Neutrophil (primary cell): ENCODE measurements around the gene LYPLA2.
A peak's percentile ranks its signal among the peaks of the same experiment; 100 is the strongest.

Experiments
- H3K27ac ChIP-seq: fragments of 200-600 bp; sonication (generic); 2 replicates; pipeline ENCODE4 v1.5.1; 2016; ENCODE audit warnings: mild to moderate bottlenecking, moderate library complexity
- H3K27me3 ChIP-seq: fragments of 200-600 bp; sonication (generic); 2 replicates; pipeline ENCODE4 v1.6.0; 2016; ENCODE audit warnings: mild to moderate bottlenecking
- H3K36me3 ChIP-seq: fragments of 200-600 bp; sonication (generic); 2 replicates; pipeline ENCODE4 v1.5.1; 2017
- H3K4me1 ChIP-seq, 2 experiments: fragments of 200-600 bp in 1 of 2; sonication (generic) in 1 of 2; 1 replicate in 1 of 2; 2 replicates in 1 of 2; pipeline versions ENCODE4 v1.5.1 to v1.6.1; 2013 to 2016; ENCODE audit warnings: low read depth in 1 of 2, low read length in 1 of 2, mild to moderate bottlenecking in 1 of 2, moderate library complexity in 1 of 2; ENCODE audit not compliant: control insufficient read depth in 1 of 2, insufficient read depth in 1 of 2
- H3K4me3 ChIP-seq, 2 experiments: fragments of 200-600 bp in 1 of 2; sonication (generic) in 1 of 2; 1 replicate in 1 of 2; 2 replicates in 1 of 2; pipeline ENCODE4 v1.5.1; 2013 to 2016; ENCODE audit warnings: low read depth in 1 of 2, low read length in 1 of 2, mild to moderate bottlenecking in 1 of 2, moderate library complexity in 1 of 2
- H3K9me3 ChIP-seq: fragments of 200-600 bp; sonication (generic); 2 replicates; pipeline ENCODE4 v1.5.1; 2016
- CTCF ChIP-seq: fragments of 200-600 bp; sonication (generic); IDR thresholded peaks from 2 replicates; pipeline ENCODE4 v1.5.1; 2016; ENCODE audit warnings: antibody characterized with exemption

LYPLA2 gene

GRCh38 chr1:23784846-23785245, 6.1 kb upstream of the LYPLA2 start:
- Histone ChIP-seq H3K4me1 (peaks cover 5 to 6% of the 10 kb centered on the region in 2 experiments), H3K27me3 (no peaks in the 10 kb centered on the region), H3K36me3 (peaks cover 47% of the 10 kb centered on the region), H3K27ac (no peak overlapping the region), H3K9me3 (no peaks in the 10 kb centered on the region), H3K4me3 (no peak overlapping the region)
- no peak for TF ChIP-seq CTCF

GRCh38 chr1:23787701-23788100, 3.2 kb upstream of the LYPLA2 start:
- H3K27ac ChIP-seq: no peak overlapping the region
- no peaks in the 10 kb centered on the region for H3K9me3 ChIP-seq
- H3K4me3 ChIP-seq: no peak overlapping the region
- no peak for TF ChIP-seq CTCF
- no peaks in the 10 kb centered on the region for H3K27me3 ChIP-seq
- peaks cover 20 to 23% of the 10 kb centered on the region in 2 experiments for H3K4me1 ChIP-seq
- peaks cover 43% of the 10 kb centered on the region for H3K36me3 ChIP-seq

- Histone ChIP-seq H3K27ac (peak overlapping the region; percentile 20), H3K4me3 (no peak overlapping the region), H3K9me3 (no peaks in the 10 kb centered on the region), H3K27me3 (no peaks in the 10 kb centered on the region), H3K36me3 (peaks cover 45% of the 10 kb centered on the region), H3K4me1 (peaks cover 20 to 24% of the 10 kb centered on the region in 2 experiments)
- no peak for TF ChIP-seq CTCF
Measured at GRCh38 chr1:23788695-23789094, 2.2 kb upstream of the LYPLA2 start.

DNA sequence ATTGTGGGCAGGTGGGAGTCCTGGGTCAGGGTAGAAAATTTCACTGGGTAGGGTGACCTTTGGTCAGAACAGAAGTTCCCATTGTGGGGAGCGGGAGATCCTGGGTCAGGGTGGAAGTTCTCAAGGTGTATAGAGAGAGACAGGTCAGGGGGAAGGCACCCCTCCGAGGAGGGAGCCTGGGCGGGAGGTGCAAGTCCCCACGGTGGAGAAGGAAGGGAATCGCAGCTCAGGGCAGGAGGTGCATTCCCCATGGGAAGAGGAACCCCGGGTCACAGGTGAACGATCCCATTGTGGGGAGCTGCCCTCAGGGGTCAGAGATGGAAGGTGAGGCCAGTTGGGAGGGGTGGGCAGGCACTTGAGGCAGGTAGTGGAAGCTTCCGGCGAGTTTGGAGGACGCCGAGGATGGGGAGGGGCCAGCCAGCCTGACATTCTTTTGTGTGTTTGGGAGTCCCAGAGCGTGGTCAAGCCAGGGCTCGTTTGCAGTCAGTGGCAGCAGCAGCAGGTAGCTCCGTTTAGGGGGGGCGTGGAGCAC, 637 bp downstream of the LYPLA2 start:
- no peak for TF ChIP-seq CTCF
- Histone ChIP-seq H3K4me3 (peak overlapping the region; percentile 72 to 95), H3K27ac (peak overlapping the region; percentile 85), H3K36me3 (peaks cover 51% of the 10 kb centered on the region), H3K27me3 (no peaks in the 10 kb centered on the region), H3K4me1 (peaks cover 20 to 24% of the 10 kb centered on the region in 2 experiments), H3K9me3 (no peaks in the 10 kb centered on the region)

DNA sequence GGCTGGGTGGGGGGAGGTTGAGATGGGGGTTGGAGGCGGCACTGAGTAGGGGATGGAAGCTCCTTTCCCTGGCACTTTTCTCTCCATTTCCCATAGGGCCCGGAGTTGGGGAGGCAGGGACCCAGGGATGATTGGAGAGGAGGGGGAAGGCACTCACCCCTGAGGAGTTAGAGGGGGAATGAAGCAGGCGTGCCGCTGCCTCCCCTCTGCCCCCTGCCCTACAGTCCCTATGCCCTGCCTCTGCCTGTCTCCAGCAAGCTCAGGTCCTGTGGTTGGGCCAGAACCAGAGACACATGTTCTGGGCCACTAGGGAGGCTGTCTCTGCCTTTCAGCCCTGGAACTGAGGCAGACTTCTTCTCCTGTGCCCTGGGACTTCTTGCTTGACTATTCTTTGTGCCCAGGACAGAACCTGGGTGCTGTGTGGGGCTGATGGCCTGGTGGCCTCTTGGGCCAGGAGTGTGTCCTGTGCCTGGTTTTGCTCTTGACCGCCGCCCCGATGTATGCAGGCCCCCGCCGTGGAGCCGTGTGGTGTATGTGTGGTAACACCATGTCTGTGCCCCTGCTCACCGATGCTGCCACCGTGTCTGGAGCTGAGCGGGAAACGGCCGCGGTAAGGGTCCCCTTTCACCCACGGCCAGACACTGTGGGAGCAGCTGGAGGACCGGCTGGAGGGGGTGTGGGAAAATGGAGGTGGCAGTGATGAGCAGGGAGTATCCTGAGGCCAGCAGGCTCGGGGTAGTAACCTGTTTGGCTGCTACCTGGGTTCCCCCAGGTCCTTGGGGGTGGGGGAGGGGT, 1.4 kb downstream of the LYPLA2 start:
- peak overlapping the region in 1 of 2 experiments; percentile 95 for H3K4me3 ChIP-seq
- peak overlapping the region; percentile 85 for H3K27ac ChIP-seq
- TF ChIP-seq CTCF: no peak
- peaks cover 20 to 24% of the 10 kb centered on the region in 2 experiments for H3K4me1 ChIP-seq
- no peaks in the 10 kb centered on the region for H3K27me3 ChIP-seq
- peaks cover 51% of the 10 kb centered on the region for H3K36me3 ChIP-seq
- H3K9me3 ChIP-seq: no peaks in the 10 kb centered on the region
